Activated T-cell treated with anti-CD3 and anti-CD28 coated beads for 1 hour (primary cell): ENCODE data around the gene CAMTA2.
"Not testable (repeated sequence)": the region's sequence is repeated elsewhere in the genome, so short reads cannot be mapped to it uniquely, and the experiment has no call there.

ENCODE experiments used
- DNase-seq: peaks from one replicate; pipeline ENCODE4 v3.0.0-alpha.2; 2020; ENCODE audit warnings: low read depth

The CAMTA2 gene

DNA sequence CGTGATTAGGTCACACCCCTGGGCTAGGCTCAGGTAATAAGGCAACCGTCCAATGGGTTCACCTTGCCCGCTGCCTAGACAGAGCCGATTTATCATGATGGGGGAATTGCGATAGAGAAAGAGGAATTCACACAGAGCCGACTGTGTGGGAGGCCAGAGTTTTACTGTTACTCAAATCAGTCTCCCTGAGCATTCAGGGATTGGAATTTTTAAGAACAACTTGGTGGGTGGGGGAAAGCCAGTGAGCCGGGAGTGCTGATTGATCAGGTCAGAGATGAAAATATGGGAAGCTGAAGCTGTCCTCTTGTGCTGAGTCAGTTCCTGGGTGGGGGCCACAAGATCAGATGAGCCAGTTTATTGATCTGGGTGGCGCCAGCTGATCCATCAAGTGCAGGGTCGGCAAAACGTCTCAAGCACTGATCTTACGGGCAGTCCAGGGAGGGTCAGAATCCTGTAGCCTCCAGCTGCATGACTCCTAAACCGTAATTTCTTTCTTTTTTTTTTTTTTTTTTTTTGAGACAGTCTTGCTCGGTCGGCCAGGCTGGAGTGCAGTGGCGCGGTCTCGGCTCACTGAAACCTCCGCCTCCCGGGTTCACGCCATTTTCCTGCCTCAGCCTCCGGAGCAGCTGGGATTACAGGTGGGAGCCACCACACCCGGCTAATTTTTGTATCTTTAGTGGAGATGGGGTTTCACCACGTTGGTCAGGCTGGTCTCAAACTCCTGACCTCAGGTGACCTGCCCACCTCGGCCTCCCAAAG is 60.7 kb downstream of the CAMTA2 start:
- not testable (repeated sequence) for DNase-seq

DNA sequence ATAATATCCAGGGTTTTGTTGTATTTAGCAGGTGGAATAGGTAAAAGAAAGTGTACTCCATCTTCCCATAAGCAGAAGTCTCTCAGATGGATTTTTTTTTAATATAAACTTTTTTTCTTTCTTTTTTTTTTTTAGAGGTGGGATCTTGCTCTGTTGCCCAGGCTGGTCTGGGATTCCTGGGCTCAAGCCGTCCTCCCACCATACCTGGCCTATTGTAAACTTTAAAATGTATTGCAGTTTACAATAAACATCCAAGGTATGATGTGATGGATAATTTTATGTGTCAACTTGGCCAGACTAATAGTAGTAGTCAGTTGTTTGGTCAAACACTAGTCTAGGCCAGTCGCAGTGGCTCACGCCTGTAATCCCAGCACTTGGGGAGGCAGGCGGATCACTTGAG is 66.2 kb downstream of the CAMTA2 start:
- DNase-seq, result no peak

DNA sequence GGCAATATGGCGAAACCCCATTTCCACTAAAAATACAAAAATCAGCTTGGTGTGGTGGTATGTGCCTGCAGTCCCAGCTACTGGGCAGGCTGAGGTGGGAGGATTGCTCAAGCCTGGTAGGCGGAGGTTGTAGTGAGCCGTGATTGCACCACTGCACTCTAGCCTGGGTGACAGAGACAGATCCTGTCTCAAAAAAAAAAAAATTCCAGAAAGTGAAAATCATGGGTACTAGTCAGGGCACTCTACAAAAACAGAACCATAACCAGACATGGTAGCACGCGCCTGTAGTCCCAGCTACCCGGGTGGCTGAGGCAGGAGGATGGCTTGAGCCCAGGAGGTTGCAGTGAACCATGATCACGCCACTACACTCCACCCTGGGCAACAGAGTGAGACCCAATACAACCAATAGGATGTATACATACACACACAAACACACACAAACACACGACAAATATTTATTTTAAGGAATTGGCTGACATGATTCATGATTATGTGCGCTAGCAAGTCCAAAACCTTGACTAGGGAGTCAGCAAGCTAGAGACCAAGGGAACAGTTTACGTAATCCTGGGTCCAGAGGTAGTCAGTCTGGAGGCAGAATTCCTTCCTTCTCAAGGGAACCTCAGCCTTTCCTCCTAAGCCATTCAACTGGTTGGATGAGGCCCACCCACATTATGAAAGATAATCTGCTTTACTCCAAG is 67.0 kb downstream of the CAMTA2 start:
- DNase-seq, result no peak

DNA sequence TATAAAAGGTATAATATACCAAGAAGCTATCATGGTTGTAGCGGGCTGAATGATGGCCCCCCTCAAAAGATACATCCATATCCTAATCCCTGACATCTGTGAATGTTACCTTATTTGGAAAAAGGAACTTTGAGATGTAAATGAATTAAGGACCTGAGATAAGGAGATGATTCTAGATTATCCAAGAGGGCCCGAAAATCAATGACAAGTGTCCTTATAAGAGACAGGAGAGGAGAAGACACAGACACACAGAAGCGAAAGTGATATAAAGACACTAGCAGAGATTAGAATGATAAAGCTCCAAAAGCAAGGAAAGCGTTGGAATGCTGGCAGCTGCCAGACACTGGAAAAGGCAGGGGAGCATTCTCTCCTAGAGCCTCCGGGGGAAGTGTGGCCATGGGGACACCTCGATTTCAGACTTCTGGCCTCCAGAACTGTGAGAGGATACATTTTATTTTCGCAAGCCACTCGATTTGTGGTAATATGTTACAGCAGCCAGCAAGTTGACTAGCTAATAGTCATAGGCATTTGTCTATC is 67.9 kb downstream of the CAMTA2 start:
- DNase-seq, result no peak
